ENCODE data around the gene TTYH3. TPM values are rescaled to one million over a fixed set of nuclear protein-coding genes. Genes with fewer than 3 reads are reported as not detected.

TTYH3 gene
- total and polyA plus RNA-seq, 2 of the 13 experiments (the other 11 are each of a cell fraction or from before 2014, with no cell fraction given), result 26.3 to 50.0 TPM

- TF ChIP-seq ZNF138 (CRISPR knock-in tag; IDR thresholded peaks at IDR 0.05; ENCODE audit: low read depth), result no peak
Observed at GRCh38 chr7:2596464-2597272, 35.1 kb upstream of the TTYH3 start (continued).

- ChIA-PET POLR2A (no interaction called here), CTCF (ENCODE audit: low intra/inter-chr PET ratio, low total read pairs) (no interaction called here)
- H2AFZ ChIP-seq (ENCODE audit: low read length), result no peak overlapping the region
- H3K9me3 ChIP-seq (ENCODE audit: low read length), result no peaks in the 10 kb centered on the region
- WGBS (ENCODE audit: low lambda C conversion rate), result 90% methylated on average over 9 of the region's 13 CpGs
- ATAC-seq (no peak), DNase-seq (ENCODE audit: low spot score) (no peak), FAIRE-seq (no peak)
- no peak overlapping the region for H3K4me3 ChIP-seq (replicated peaks in 1 of 3; ENCODE audit: insufficient read depth in 1 of 3, low read depth in 2 of 3, low read length in 3 of 3)
- in situ Hi-C loops (cut with HindIII; ENCODE audit: extremely low pct_ligation_motif_present, low pct_unique_long_range_greater_than_20kb), result no loop called here
- no peaks in the 10 kb centered on the region for H3K79me2 ChIP-seq (ENCODE audit: insufficient read depth, low read length)
- TF ChIP-seq KAT8 (CRISPR knock-in tag; IDR thresholded peaks at IDR 0.05) (no peak), ZNF326 (CRISPR knock-in tag; IDR thresholded peaks at IDR 0.05; ENCODE audit: borderline replicate concordance) (no peak), KLF11 (CRISPR knock-in tag; IDR thresholded peaks at IDR 0.05) (no peak), PRDM10 (CRISPR knock-in tag; IDR thresholded peaks at IDR 0.05; ENCODE audit: low read depth) (no peak), ZNF589 (CRISPR knock-in tag; conservative IDR thresholded peaks at IDR 0.05) (no peak), ZNF639 (CRISPR knock-in tag; conservative IDR thresholded peaks at IDR 0.05) (no peak), YEATS4 (CRISPR knock-in tag; IDR thresholded peaks at IDR 0.05; ENCODE audit: borderline replicate concordance) (no peak), HES4 (CRISPR knock-in tag; IDR thresholded peaks at IDR 0.05; ENCODE audit: borderline replicate concordance) (no peak), HCFC1 (IDR thresholded peaks at IDR 0.05; ENCODE audit: low read depth, low read length) (no peak), MIER3 (CRISPR knock-in tag; IDR thresholded peaks at IDR 0.05; ENCODE audit: borderline replicate concordance) (no peak), TRIM24 (CRISPR knock-in tag; IDR thresholded peaks at IDR 0.05) (no peak), ZNF75D (CRISPR knock-in tag; IDR thresholded peaks at IDR 0.05; ENCODE audit: borderline replicate concordance) (no peak), ZNF563 (CRISPR knock-in tag; IDR thresholded peaks at IDR 0.05) (no peak), ADNP (CRISPR knock-in tag; IDR thresholded peaks at IDR 0.05) (no peak), SALL1 (CRISPR knock-in tag; IDR thresholded peaks at IDR 0.05) (no peak), ZNF773 (CRISPR knock-in tag; IDR thresholded peaks at IDR 0.05; ENCODE audit: borderline replicate concordance) (no peak), PITX1 (CRISPR knock-in tag; IDR thresholded peaks at IDR 0.05) (no peak)
- TF ChIP-seq, protein P1, sequence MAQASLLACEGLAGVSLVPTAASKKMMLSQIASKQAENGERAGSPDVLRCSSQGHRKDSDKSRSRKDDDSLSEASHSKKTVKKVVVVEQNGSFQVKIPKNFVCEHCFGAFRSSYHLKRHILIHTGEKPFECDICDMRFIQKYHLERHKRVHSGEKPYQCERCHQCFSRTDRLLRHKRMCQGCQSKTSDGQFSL (CRISPR knock-in tag; IDR thresholded peaks at IDR 0.05), result no peak
- BruUV-seq (replicated peaks), result no TSS peak
- no peak overlapping the region for H3K27ac ChIP-seq (ENCODE audit: extremely low read length, insufficient read depth, low read length)
- intact Hi-C loops (cut with micrococcal nuclease; ENCODE audit: unreplicated experiment), result no loop called here
- no peaks in the 10 kb centered on the region for H3K36me3 ChIP-seq (replicated peaks in 1 of 2; ENCODE audit: control insufficient read depth in 1 of 2, insufficient read depth in 2 of 2, low read length in 2 of 2)
- no peaks in the 10 kb centered on the region for H3K27me3 ChIP-seq (ENCODE audit: control insufficient read depth in 1 of 2, insufficient read depth in 2 of 2, low read length in 2 of 2)
- no peaks in the 10 kb centered on the region for H4K20me1 ChIP-seq (ENCODE audit: insufficient read depth, low read length)
- H3K4me1 ChIP-seq (ENCODE audit: insufficient read depth, low read length), result no peaks in the 10 kb centered on the region
- H3K4me2 ChIP-seq (ENCODE audit: low read depth, low read length), result no peak overlapping the region
- H3K9ac ChIP-seq (ENCODE audit: insufficient read depth, low read depth, low read length), result no peak overlapping the region
Observed at GRCh38 chr7:2597273-2597640, 34.5 kb upstream of the TTYH3 start.

Data from HepG2 (cell line).